Esophagus squamous epithelium (tissue), 4 donors: ENCODE measurements around the gene CCT7.

Source experiments
- POLR2A ChIP-seq, 4 donors: fragments of 450-650 bp; IDR thresholded peaks; one replicate each; pipeline ENCODE4 v1.6.1; 2017; ENCODE audit warnings: antibody characterized with exemption in 4 of 4, mild to moderate bottlenecking in 4 of 4, moderate library complexity in 3 of 4
- TF ChIP-seq, protein P1 (sequence below), 6 experiments: fragments of 450-650 bp in 4 of 6; fragments of 200-600 bp in 2 of 6; sonication (generic) in 2 of 6; IDR thresholded peaks; one replicate each; pipeline ENCODE4 v1.5.1; 2016 to 2019; ENCODE audit warnings: antibody characterized with exemption in 6 of 6, mild to moderate bottlenecking in 4 of 6, moderate library complexity in 4 of 6

DNA sequence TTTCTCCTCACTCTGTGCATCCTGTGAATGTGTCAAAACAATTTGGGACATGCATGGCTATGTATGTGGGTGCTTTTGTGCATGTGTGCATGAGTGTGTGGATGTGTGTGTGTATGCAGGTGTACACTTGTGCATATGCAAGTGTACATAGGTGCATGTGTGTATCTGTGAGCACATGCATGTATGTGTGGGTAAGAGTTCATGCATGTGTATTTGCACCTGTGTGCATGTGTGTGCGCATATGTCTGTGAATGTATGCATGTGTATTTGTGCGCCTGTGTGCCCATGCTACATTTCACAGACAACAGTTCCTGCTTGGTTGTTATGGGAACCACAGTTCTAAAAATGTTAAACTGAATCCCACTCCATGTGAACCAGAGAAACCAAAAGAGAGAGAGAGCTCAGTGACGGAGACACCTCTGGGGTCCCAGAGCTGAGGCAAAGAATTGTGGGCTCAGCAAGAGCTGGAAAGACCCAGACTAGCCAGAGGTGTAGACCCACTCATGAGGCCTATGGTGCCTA lies 52.1 kb downstream of the CCT7 start:
- TF ChIP-seq POLR2A (IDR thresholded peaks at IDR 0.05), result no peak
- TF ChIP-seq, protein P1, sequence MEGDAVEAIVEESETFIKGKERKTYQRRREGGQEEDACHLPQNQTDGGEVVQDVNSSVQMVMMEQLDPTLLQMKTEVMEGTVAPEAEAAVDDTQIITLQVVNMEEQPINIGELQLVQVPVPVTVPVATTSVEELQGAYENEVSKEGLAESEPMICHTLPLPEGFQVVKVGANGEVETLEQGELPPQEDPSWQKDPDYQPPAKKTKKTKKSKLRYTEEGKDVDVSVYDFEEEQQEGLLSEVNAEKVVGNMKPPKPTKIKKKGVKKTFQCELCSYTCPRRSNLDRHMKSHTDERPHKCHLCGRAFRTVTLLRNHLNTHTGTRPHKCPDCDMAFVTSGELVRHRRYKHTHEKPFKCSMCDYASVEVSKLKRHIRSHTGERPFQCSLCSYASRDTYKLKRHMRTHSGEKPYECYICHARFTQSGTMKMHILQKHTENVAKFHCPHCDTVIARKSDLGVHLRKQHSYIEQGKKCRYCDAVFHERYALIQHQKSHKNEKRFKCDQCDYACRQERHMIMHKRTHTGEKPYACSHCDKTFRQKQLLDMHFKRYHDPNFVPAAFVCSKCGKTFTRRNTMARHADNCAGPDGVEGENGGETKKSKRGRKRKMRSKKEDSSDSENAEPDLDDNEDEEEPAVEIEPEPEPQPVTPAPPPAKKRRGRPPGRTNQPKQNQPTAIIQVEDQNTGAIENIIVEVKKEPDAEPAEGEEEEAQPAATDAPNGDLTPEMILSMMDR (IDR thresholded peaks at IDR 0.05), result no peak
